GM12878 (cell line): ENCODE data around the gene VARS2. TPM values are rescaled to one million over a fixed set of nuclear protein-coding genes. Genes with fewer than 3 reads are reported as not detected.

Experiments used
- HCFC1 ChIP-seq: fragments of 150-350 bp; IDR thresholded peaks from 2 replicates; pipeline ENCODE4 v1.6.1; 2014; ENCODE audit warnings: low read length
- polyA plus RNA-seq, 11 experiments: library from polyadenylated mRNA; depleted of rRNA in 4 of 11; unstranded in 6 of 11; stranded (reverse) in 5 of 11; fragments of >200 nt; fragmentation: Nextera tagmentation in 4 of 11; fragmentation: Illumina TruSeq in 1 of 11; extraction: Ambion mirVana in 4 of 11; extraction: Trizol in 1 of 11; gene quantifications; 1 replicate in 1 of 11; 2 replicates in 10 of 11; pipeline versions ENCODE4 v1.2.1 to v1.2.3, GENCODE V29; 2011 to 2016; ENCODE audit warnings: inconsistent platforms in 2 of 11, missing spikeins in 2 of 11, low read depth in 1 of 11
- total RNA-seq, 4 experiments: library from RNA; depleted of rRNA in 3 of 4; stranded (reverse); fragments of >200 nt in 3 of 4; fragmentation: Illumina TruSeq in 1 of 4; extraction: Trizol in 1 of 4; gene quantifications; 2 replicates each; pipeline versions ENCODE4 v1.2.1 to v1.2.3, GENCODE V29; 2013 to 2021
- TF ChIP-seq, protein P1 (sequence below): fragments of 450-650 bp; IDR thresholded peaks from 2 replicates; pipeline ENCODE4 v1.6.1; 2017; ENCODE audit warnings: mild to moderate bottlenecking, moderate library complexity
- TF ChIP-seq, protein P2 (sequence below): fragments of 150-350 bp; IDR thresholded peaks from 2 replicates; pipeline ENCODE4 v1.6.1; 2014; ENCODE audit warnings: mild to moderate bottlenecking, low read depth, low read length
- TF ChIP-seq, protein P3 (sequence below): fragments of 450-650 bp; IDR thresholded peaks from 2 replicates; pipeline ENCODE4 v1.6.1; 2016; ENCODE audit warnings: mild to moderate bottlenecking

The VARS2 gene
- total and polyA plus RNA-seq, 10 of the 15 experiments (the other 5 are each of a cell fraction or from before 2014, with no cell fraction given): 3.8 to 70.7 (median 49.1) TPM

DNA sequence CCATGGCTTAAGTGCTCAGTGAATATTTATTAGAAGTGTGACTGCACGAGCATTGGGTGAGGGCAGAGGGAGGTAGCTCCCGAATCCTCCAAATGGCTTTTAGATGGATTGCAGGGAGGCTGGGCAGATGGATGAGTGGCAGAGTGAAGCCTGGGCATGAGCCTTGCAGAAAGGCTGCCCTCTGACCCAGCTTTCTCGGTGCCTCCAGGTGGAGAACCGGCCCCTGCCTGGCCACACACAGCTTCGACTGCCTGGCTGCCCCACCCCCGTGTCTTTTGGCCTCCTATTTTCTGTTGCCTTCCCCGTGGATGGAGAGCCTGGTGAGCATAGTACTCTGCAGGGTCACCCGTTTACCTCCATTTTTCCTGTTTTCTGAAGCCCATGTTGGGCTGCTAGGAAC is 3.4 kb downstream of the VARS2 start (continued):
- TF ChIP-seq, protein P1, sequence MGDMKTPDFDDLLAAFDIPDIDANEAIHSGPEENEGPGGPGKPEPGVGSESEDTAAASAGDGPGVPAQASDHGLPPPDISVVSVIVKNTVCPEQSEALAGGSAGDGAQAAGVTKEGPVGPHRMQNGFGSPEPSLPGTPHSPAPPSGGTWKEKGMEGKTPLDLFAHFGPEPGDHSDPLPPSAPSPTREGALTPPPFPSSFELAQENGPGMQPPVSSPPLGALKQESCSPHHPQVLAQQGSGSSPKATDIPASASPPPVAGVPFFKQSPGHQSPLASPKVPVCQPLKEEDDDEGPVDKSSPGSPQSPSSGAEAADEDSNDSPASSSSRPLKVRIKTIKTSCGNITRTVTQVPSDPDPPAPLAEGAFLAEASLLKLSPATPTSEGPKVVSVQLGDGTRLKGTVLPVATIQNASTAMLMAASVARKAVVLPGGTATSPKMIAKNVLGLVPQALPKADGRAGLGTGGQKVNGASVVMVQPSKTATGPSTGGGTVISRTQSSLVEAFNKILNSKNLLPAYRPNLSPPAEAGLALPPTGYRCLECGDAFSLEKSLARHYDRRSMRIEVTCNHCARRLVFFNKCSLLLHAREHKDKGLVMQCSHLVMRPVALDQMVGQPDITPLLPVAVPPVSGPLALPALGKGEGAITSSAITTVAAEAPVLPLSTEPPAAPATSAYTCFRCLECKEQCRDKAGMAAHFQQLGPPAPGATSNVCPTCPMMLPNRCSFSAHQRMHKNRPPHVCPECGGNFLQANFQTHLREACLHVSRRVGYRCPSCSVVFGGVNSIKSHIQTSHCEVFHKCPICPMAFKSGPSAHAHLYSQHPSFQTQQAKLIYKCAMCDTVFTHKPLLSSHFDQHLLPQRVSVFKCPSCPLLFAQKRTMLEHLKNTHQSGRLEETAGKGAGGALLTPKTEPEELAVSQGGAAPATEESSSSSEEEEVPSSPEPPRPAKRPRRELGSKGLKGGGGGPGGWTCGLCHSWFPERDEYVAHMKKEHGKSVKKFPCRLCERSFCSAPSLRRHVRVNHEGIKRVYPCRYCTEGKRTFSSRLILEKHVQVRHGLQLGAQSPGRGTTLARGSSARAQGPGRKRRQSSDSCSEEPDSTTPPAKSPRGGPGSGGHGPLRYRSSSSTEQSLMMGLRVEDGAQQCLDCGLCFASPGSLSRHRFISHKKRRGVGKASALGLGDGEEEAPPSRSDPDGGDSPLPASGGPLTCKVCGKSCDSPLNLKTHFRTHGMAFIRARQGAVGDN: no peak
- no peak for TF ChIP-seq HCFC1
- TF ChIP-seq, protein P2, sequence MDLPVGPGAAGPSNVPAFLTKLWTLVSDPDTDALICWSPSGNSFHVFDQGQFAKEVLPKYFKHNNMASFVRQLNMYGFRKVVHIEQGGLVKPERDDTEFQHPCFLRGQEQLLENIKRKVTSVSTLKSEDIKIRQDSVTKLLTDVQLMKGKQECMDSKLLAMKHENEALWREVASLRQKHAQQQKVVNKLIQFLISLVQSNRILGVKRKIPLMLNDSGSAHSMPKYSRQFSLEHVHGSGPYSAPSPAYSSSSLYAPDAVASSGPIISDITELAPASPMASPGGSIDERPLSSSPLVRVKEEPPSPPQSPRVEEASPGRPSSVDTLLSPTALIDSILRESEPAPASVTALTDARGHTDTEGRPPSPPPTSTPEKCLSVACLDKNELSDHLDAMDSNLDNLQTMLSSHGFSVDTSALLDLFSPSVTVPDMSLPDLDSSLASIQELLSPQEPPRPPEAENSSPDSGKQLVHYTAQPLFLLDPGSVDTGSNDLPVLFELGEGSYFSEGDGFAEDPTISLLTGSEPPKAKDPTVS: no peak
- TF ChIP-seq, protein P3, sequence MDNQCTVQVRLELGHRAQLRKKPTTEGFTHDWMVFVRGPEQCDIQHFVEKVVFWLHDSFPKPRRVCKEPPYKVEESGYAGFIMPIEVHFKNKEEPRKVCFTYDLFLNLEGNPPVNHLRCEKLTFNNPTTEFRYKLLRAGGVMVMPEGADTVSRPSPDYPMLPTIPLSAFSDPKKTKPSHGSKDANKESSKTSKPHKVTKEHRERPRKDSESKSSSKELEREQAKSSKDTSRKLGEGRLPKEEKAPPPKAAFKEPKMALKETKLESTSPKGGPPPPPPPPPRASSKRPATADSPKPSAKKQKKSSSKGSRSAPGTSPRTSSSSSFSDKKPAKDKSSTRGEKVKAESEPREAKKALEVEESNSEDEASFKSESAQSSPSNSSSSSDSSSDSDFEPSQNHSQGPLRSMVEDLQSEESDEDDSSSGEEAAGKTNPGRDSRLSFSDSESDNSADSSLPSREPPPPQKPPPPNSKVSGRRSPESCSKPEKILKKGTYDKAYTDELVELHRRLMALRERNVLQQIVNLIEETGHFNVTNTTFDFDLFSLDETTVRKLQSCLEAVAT: no peak
